HG03378 (cell line): Measurements from ENCODE around the gene ACSL6.

ENCODE experiments used
- ATAC-seq: cut with Tn5 transposase; IDR thresholded peaks from one replicate; pipeline ENCODE4 v1.9.1; 2021; ENCODE audit warnings: mild to moderate bottlenecking, moderate library complexity; ENCODE audit not compliant: unreplicated experiment

The ACSL6 gene, protein sequence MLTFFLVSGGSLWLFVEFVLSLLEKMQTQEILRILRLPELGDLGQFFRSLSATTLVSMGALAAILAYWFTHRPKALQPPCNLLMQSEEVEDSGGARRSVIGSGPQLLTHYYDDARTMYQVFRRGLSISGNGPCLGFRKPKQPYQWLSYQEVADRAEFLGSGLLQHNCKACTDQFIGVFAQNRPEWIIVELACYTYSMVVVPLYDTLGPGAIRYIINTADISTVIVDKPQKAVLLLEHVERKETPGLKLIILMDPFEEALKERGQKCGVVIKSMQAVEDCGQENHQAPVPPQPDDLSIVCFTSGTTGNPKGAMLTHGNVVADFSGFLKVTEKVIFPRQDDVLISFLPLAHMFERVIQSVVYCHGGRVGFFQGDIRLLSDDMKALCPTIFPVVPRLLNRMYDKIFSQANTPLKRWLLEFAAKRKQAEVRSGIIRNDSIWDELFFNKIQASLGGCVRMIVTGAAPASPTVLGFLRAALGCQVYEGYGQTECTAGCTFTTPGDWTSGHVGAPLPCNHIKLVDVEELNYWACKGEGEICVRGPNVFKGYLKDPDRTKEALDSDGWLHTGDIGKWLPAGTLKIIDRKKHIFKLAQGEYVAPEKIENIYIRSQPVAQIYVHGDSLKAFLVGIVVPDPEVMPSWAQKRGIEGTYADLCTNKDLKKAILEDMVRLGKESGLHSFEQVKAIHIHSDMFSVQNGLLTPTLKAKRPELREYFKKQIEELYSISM

DNA sequence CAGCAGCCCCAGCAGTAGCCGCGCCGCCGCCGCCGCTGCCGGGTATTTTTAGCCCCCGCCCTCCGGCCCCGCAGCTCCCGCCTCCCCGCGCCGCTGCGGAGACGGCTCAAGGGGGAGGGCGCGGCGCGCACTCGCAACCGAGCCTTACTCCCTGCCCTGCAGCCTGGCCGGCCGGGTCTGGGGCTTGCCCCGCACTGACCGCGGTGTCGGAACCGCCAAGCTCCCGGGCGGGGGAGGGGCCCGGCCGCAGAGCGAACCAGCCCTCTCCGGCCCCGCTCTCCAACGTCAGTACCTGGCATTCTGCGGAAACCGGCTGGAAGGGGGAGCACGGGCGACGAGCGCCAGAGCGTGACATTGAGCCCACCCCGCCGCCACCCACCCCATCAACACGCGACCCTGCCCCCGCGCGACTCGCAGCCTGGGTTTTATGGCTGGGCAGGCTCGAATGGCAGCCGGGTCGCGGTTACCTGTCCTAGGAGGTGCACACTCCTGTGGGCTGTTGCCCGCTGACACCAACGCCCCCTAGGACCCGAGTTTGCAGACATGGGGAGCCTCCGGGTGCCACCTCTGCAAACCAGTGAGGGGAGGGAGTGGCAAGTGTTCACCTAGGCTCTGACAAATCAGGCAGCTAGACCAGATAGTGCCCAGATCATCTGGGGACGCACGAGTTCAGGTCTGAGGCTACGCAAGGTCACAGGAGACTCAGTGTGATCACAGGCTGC, at the start of gene ACSL6:
TSS of gene ACSL6 (minus strand) at position 37 of the 722 bp plus-strand sequence. CDS start 105 bp downstream, outside the sequence.
- ATAC-seq = no peak

DNA sequence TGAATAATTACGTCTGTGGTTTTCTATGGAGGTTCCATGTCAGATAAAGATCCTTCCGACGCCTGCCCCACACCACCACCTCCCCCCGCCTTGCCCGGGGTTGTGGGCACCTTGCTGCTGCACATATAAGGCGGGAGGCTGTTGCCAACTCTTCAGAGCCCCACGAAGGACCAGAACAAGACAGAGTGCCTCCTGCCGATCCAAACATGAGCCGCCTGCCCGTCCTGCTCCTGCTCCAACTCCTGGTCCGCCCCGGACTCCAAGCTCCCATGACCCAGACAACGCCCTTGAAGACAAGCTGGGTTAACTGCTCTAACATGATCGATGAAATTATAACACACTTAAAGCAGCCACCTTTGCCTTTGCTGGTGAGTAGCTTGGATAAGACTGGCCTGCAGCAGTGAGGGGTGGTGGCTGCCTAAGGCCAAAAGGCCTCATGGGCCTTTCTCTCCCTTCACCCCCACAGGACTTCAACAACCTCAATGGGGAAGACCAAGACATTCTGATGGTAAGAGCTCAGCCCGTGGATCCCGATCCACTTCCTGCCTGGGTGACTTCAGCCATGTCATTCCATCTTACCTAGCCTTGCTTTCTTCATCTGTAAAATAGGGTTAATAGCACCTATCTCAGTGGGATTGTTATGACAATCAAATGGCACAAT, 49.2 kb upstream of the ACSL6 start, which contains the start of gene IL3:
TSS of gene IL3 (plus strand) at position 155 of the 661 bp plus-strand sequence. CDS start at position 207, 52 bp downstream.
- no peak for ATAC-seq

DNA sequence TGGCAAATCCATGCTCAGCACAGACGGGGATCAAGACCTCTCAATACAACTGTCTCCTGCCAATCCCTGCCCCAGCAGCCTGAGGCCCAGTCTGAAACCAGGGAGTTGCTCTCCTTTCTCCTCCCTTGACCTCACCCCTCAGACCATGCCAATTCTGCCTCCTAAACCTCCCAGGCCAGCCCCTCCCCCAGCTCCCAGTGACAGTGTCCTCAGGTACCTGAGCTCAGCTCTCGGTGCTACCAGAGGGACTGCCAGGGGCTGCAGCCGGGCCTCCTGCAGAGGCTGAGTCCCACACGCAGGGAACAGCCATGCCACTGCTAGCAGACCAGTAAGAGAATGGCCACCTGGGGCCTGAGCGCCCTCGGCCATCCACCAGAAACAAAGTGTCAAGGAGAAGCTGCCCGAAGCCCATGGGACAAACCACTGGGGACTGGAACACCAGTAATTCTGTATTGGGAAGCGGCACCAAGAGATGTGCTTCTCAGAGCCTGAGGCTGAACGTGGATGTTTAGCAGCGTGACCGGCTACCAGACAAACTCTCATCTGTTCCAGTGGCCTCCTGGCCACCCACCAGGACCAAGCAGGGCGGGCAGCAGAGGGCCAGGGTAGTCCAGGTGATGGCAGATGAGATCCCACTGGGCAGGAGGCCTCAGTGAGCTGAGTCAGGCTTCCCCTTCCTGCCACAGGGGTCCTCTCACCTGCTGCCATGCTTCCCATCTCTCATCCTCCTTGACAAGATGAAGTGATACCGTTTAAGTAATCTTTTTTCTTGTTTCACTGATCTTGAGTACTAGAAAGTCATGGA, 48.4 kb upstream of the ACSL6 start:
- ATAC-seq = no peak

DNA sequence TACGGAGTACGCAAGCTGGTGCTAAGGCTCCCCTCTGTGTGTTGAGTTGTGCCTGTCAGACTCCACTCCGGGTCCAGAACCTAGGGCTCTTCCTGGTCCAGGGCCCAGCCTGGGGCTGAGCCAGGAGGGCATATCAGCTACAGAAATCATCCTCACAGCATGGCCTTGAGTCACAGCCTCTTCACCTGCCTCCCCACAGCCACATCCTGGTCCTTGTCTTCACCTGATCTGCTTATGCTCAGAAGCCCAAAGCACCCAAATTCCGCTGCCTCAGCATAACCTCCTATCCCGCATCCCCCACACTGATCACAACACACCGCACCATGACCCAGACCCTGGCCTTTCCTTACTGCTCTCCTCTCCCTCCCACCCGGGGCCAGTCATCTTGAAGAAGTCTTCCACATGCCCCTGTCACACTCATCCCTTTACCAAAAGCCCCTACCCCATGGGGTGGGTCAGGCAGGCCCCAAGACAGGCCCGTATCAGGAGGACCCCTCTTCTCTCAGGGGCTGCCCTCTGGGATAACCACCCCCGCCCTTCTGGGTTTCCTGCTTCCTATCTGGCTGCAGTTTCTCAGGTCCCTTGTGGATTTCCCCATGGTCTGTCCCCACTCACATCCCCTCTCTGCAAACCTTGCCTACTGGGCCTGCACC, 47.7 kb upstream of the ACSL6 start:
- ATAC-seq = no peak

DNA sequence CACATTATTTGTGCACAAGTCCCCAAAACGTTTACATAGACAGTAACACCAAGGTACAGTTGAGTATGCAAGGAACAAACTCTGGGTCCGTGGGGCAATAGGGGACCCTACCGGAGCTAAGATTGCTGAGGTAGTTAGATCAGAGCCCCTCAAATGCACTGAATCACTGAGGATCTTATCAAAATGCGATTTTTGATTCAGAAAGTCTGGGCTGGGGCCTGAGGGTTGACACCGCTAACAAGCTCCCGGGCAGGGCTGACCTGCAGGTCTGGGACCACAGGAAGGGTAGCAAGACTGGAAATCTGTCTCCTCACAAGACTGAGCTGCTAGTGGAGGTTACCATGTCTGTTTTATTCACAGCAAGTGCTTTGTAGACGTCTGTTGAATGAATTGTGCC, 47.2 kb upstream of the ACSL6 start:
- ATAC-seq = no peak

DNA sequence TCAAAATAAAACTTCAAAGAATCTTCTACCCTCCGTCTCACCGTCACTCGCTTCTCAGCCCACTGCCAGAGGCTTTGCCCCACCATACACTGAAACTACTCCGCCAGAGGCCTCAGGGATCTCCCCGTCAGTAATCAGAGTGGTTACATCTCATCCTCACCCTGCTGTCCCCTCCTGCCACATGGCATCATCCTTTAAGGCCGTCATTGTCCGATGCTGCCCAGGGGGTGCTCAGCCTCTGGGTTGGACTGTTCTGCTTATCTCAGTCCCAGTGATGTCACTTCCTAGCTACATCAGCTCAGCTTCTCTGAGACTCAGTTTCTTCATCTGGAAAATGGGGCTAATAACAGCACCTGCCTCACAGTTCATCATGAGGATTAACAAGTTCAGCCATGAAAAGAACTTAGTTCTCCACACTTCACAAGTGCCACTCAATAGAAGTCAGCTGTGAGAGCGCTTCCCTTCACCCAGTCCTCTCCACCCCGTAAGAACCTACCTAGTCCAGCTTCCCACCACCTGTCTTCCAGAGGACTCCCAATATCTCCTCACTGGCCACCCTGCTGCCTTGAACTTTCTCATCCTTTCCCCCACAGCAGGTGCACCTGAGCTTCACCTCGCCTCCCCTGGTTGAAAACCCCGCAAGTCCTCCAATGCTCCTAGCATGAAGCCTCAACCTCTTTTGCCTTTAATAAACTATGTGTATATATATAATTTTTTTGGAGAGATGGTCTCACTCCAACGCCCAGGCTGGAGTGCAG, 46.2 kb upstream of the ACSL6 start:
- ATAC-seq = no peak

DNA sequence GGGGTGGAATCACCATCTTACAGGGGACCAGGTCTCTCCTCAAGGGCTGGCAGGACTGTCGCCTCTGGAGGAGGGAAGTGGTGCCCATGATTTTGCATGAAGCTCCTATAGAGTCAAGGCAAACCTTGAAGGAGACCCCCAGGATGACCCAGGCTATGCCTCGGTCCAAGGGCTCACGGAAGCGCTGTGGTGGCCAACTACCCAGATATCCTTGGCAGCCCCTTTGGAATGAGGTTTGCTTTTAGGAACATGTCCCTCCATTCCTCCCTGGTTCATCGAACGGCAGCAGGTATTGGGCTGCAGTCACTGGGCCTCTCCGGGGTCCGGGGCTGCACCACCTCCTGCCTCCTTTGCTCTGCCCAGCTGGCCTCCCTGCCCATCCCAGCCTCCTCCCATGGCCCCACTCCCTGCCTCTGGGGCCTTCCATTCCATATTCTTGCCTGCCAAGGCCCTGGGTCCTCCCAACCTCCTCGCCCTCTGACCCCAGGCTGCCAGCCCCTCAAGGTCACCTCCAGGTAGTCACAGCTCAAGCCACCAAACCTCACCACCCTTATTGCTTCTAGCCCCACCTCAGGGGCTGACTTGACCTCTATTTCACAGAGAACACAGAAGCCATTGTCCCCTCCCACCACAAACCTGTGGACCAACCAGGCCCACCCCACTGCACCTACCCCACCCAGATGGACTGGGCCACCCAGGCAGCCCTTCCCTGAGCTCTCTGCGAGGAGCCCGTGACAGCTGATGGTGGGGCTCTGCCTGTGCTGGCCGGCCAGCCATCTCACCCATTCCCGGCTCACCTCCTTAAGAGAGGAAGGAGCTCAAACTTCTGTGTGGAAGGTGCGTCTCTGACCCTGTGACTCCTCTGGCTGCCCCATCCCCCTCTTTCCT, 45.4 kb upstream of the ACSL6 start:
- no peak for ATAC-seq

DNA sequence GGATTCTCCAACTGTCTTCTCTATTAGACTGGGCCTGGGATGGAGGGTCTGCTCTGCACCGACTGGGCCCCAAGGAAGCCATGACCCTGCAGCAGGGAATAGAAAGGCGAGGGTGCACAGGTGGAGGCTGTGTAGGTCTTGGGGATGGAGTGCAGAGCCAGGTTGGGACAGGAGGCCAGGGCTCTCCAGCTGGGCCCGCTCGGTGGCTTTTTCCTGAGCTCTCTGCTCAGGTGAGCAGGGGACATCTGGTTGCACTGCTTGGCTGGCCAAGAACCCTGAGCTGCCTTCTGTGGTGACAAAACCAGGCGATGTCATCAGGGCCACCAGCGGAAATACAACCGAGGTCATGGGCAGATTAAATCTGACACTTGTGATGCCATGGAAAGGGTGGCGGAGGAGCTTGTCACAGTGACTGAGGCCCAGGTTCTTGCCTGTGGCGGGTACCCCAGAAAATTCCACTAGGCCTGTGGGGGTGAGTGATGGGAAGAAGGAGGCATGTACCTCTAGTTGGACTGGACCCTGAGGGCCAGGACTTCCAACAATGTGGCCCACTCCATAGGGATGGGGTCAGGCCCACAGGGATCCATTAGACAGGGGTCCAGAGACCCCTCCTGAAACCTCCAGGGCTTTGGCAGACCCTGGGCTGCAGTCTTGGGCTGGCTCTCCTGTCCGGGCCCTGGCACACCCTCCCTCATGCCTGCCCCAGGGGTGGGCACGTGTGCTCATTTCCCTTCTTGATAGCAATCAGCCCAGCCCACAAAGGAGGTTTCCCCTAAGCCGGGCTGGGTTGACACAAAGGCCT, 44.6 kb upstream of the ACSL6 start:
- ATAC-seq = no peak

DNA sequence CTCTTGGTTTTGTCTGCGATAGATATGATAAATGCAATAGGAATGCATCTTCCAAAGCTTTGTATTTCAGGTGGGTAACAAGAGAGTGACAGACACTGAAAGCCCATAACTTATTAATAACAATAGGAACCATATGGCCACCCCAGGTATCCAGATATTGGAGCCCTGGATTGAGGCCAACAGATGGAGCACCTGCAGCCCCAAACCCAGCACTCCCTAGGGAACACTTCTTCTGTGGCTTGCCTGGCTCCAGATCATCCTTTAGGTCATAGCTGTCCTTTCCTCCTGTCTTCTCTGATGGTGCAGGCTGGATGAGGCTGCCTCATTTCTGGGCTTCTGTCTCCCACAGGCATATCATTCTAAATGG, 44.0 kb upstream of the ACSL6 start:
- ATAC-seq = no peak

DNA sequence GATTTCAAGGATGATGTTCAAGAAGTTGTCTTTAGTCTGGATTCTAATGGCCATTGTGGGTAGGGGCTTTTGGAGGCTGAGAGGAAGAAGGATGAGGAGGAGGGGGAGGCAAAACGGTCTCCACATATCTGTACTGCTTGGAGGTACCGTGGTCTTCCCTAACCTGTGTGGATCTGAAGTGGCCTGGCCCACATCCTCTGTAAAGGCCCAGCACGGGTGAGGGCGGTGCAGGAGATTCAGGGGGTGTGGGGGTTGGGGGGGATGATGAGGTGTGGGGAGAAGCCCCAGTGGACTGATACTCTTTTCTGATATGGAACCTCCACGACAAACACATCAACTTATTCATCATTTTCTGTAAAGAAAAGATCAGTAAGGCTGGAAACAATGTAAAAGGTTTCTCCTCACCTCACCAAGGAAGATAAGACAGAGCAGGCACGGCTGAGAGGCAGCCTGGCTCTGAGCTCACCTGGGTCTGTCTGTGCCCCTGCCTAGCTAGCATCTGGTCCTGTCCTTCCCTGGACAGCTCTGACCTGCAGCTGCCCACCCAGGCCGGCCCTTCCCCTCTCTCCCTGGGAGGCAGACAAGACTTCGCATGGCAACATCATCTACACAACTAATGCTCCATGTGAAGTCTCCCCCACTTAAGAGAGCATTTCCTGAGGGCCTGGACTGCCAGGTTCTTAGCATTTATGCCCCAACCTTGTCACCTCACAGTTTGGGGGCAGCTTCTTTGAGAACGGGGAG, 43.4 kb upstream of the ACSL6 start:
- no peak for ATAC-seq

DNA sequence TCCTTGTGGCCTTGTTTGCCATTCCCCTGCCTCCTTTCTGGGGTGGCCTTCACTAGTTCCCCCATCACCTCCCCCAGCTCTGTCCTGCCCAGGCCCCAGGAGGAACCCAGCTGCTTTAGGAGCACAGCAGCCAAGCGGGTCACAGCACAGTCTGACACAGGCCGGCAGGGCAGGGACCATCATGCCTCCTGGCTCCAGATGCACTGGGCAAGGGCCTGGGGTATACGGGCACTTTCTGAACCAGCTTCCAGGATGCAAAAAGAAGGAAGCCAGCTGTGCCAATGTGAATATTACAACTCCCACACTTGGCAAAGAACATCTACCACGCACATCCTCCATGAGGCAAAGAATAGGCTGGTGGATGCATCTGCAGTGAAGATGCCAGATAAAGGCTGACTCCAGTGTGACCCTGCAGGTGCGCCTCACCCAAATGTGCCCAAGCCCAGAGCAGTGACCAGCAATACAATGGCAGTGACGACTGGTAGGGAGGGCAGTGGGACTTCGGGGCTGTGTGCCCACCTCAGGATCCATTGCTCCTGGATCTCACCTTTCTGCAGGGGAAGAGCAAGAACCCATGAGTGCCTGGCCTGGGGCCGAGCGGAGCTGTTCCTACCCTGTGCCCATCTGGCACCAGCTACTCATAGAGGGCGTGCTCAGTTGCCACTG, 42.7 kb upstream of the ACSL6 start:
- ATAC-seq = no peak

DNA sequence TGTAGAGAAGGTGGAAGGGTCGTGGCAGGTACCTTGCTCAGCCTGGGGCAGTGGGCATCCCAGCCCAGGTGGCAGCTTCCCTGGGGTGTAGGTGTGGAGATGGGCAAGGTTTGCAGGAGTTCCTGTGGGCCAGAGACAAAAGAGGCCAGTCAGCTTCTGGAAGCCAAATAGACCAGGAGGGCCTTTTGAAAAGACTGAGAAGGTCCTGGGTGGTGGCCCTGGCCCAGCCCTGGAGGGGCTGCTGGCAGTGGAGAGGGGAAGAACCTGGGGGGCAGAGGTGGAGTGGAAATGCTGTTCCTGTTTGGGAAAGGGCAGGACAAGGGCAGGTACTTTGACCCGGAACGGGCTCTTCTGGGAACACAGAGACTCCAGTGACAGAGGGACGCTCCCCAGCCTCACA, 42.0 kb upstream of the ACSL6 start:
- ATAC-seq = no peak

DNA sequence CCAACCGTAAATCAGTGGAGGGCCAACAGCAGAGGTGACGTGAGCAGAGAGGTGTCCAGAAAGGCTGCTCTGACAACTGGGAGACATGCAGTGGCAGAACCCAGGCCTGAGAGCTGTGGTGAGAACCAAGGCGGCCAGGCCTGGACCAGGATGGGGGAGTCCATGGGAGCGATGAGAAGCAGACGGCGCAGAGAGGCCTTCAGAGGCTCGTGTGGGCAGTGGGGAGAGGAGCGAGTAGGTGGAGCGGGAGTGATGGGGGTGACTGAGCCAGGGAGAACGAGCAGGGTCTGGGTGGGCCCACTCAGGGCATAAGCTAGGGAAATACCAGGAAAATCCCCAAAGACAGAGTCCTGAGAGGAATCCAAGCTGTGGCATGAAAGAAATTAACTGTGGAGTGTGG, 41.1 kb upstream of the ACSL6 start:
- no peak for ATAC-seq

DNA sequence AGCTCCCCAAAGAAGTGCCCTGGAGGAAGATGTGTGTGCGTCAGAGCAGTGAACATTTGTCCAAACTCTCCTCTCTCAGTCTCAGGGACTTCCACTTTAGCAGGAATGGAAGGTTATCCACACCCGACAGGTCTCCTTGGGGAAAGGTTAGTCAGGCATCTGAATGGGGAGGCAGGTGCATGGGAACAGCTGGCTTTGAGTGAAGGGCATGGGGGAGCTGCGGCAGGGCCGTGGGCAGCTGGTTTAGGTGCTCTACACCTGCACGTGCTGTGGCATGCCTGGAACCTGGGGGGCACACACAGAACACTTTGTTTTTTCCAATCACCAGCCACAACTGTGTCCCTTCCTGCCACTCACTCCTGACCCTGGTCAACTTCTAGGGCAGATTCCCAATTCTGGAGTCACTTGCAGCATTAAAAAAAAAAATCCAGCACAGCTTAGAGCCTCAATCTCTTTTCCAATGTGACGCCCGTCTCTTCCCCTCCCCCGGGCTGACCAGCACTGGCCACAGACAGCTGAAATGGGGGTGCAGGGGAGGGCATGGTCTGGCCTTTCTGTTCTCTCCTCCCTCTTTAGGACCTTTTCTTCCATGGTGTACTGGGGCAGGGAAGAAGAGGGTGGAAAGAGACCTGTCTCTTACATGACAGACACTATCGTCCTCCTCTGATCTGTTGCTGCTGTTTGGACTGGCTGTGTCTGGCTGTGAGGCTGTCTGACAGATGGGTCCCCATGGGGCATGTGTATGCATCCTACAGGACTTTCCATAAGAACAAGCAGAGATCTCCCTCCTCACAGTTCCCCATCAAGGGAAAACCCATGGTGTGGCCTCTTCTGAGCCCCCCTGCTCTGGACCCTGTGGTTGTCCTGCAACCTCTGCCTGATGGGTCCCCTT, 39.4 kb upstream of the ACSL6 start:
- ATAC-seq = no peak

DNA sequence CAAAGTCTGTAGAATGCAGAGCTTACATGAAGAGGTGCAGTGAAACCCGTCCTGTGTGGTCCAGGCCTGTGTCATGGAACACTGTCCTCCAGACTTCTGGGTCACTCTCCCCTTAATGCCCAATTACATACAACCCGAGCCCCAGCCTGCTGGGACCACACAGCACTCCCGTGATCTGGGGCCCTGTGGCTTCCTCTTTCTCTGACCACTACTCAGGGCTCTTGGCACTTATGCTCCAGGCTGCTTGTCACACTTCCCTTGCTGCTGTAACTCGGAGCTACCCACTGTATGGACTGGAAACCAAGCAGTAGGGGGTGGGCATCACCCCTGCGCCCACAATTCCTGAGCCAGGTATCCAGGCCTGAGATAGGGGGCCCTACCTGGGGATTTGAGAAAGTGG, 38.7 kb upstream of the ACSL6 start:
- no peak for ATAC-seq
